Activated T-helper 1 cell treated with anti-CD3 and anti-CD28 coated beads, Interleukin-12 subunit alpha, Interleukin-12 subunit beta, Interleukin-2, Interleukin-4 antibody, amounts not matched to agents 30 ng/mL and 10 ng/mL and 1 ng/mL, durations not matched to agents 14 hours and 24 hours and 36 hours (primary cell): Measurements from ENCODE around the gene PHLDA2. TPM values are rescaled to one million over a fixed set of nuclear protein-coding genes. Genes with fewer than 3 reads are reported as not detected.

Source experiments
- DNase-seq: peaks from one replicate; pipeline ENCODE4 v3.0.0; 2021; ENCODE audit warnings: low spot score
- H3K27ac Mint-ChIP-seq: one replicate; pipeline ENCODE4 v1.8.0; 2021; ENCODE audit warnings: mild to moderate bottlenecking, mixed read lengths
- H3K27me3 Mint-ChIP-seq: one replicate; pipeline ENCODE4 v1.8.0; 2022; ENCODE audit warnings: mild to moderate bottlenecking, moderate library complexity, mixed read lengths; ENCODE audit not compliant: insufficient read depth
- H3K36me3 Mint-ChIP-seq: one replicate; pipeline ENCODE4 v1.8.0; 2021; ENCODE audit warnings: low read depth, mixed read lengths
- H3K4me1 Mint-ChIP-seq: one replicate; pipeline ENCODE4 v1.8.0; 2021; ENCODE audit warnings: low read depth, mixed read lengths
- H3K4me3 Mint-ChIP-seq: one replicate; pipeline ENCODE4 v1.8.0; 2021; ENCODE audit warnings: mild to moderate bottlenecking, moderate library complexity, mixed read lengths
- H3K9me3 Mint-ChIP-seq: one replicate; pipeline ENCODE4 v1.8.0; 2021; ENCODE audit warnings: mixed read lengths
- intact Hi-C: fragments of 100-400 bp; cut with micrococcal nuclease; formaldehyde crosslinking; loops from one replicate; pipeline ENCODE4 v1.15.1; 2024
- total RNA-seq: library from RNA; stranded (reverse); gene quantifications from 2 replicates; pipeline ENCODE4 v1.2.3, GENCODE V29; 2022

Gene PHLDA2
- total RNA-seq, 1 donor from 2014 or later: 28.0 TPM

DNA sequence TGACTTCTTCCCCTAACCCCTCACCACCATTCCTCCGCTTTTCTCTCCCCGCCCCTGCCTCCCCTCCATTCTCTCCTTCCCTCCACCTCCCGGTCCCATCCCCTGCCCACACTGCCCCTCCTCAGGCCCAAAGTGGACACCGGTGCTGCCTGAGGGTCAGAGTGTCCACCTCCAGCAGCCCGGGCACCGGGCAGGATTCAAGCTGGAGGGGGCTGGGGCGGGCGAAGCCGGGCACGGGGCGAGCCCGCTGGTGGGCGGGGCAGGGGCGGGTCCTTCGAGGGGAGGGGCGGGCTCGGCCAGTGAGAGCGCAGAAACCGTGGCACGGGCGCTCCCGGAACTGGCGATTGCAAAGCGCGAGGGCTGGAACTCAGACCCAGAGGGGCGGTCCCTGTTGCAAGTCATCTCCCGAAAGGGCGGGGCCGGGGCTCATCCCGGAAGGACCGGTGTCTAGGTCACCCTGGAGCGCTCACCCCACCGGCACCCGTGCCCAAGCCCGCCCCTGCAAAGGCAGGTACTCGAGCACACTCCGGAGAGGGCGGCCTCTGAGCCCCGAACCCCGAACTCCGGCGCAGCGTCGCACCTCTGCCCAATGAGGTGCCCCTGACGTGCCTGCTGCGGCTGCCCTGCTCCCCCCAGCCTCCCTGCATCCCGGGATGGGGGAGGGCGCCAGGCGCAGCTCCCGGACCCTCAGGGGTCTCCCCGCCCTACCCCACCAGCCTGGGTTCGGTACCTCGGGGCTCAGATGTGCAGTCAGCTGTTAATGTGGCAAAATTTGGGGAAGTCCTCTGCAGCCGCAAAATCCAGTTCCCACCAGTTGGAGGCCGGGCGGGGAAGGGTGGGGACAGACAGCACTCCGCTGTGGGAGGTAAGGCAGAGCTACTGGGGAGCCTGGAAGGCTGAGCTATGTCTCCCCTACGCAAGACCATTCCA is 27.1 kb downstream of the PHLDA2 start:
- H3K4me3 Mint-ChIP-seq: peak overlapping the region; percentile 72
- peak; percentile 93 for DNase-seq
- H3K9me3 Mint-ChIP-seq: peaks cover 10% of the 10 kb centered on the region
- peaks cover 41% of the 10 kb centered on the region for H3K4me1 Mint-ChIP-seq
- peaks cover 6% of the 10 kb centered on the region for H3K36me3 Mint-ChIP-seq
- intact Hi-C loops: loop anchor here (1.0 to 5.0 kb wide), 7 partner anchors 10 to 525 kb away; partner anchors contain the start of genes CARS1, CD81, NAP1L4 and PHLDA2
- H3K27ac Mint-ChIP-seq: no peak overlapping the region
- no peaks in the 10 kb centered on the region for H3K27me3 Mint-ChIP-seq

DNA sequence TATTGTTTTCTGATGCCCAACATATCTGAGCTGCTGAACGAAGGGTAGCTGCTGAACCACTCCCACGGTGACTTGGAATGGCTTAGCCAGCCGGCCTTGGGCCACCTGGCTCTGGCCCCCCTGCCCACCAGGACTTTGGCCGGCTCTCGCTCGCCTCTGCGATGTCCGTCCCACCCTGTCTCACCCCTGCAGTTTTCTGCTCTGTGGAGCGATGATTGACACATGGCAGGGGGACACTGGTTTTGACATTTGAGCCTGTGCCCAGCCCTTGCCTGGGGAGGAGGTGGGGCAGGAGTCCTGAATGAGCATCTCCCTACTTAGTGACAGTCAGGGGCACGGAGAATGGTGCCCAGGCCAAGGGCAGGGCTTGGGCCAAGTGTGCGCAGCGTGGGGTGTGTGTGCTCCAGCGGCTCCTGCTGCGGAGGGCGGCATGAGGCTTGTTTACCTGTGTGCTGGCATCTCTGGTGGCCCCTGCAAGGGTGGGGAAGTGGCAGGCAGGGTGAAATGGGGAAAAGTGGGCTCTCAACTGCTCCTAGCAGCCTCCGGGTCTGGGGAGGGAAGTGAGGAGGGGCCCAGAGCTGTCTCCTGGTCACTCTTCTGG is 27.9 kb downstream of the PHLDA2 start:
- H3K9me3 Mint-ChIP-seq: peaks cover 10% of the 10 kb centered on the region
- peaks cover 6% of the 10 kb centered on the region for H3K36me3 Mint-ChIP-seq
- peak overlapping the region; percentile 71 for H3K4me3 Mint-ChIP-seq
- H3K4me1 Mint-ChIP-seq: peaks cover 41% of the 10 kb centered on the region
- no peak overlapping the region for H3K27ac Mint-ChIP-seq
- intact Hi-C loops: loop anchor here (5.0 kb wide), 1 partner anchor 156 kb away; the partner anchor contains the start of gene CARS1
- no peaks in the 10 kb centered on the region for H3K27me3 Mint-ChIP-seq
- no peak for DNase-seq

DNA sequence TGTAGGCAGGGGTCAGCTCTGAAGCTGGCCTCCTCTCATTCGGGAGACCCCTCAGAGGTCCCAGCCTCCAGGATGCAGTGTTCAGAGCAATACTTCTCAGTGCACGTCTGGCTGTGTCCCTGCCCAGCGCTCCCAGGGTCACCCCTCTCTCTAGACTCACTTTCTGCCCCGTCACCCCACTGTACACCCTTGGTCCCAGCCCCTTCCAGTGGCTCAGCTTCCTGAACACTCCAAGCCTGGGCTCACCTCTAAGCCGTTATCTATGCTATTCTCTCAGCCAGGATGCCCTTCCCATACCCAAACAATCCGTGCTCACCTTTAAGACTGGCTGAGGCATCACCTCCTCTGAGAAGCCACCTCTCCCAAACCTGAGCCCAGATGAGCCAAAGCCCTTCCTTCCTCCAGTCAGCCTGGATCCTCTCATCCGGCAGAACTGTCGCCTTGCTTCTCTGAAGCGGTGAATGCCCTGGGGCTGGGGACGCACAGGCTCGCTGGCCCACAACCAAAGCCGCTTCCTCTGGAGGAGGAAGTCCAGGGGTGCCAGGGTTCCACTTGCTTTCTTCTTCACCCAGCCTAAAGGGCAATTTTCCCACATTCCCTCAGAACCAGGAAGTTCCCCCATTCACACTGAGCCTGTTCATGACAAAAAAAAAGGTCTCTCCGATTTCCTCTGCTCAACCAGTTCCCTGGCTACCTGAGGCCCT is 30.0 kb downstream of the PHLDA2 start:
- Mint-ChIP-seq H3K27ac (peak overlapping the region; percentile 92), H3K4me1 (peaks cover 41% of the 10 kb centered on the region), H3K27me3 (no peaks in the 10 kb centered on the region), H3K9me3 (no peaks in the 10 kb centered on the region), H3K36me3 (no peaks in the 10 kb centered on the region), H3K4me3 (peak overlapping the region; percentile 82)
- DNase-seq: no peak
- intact Hi-C loops: loop anchor here (2.0 kb wide), 1 partner anchor 14 kb away; the partner anchor contains the start of gene CDKN1C

DNA sequence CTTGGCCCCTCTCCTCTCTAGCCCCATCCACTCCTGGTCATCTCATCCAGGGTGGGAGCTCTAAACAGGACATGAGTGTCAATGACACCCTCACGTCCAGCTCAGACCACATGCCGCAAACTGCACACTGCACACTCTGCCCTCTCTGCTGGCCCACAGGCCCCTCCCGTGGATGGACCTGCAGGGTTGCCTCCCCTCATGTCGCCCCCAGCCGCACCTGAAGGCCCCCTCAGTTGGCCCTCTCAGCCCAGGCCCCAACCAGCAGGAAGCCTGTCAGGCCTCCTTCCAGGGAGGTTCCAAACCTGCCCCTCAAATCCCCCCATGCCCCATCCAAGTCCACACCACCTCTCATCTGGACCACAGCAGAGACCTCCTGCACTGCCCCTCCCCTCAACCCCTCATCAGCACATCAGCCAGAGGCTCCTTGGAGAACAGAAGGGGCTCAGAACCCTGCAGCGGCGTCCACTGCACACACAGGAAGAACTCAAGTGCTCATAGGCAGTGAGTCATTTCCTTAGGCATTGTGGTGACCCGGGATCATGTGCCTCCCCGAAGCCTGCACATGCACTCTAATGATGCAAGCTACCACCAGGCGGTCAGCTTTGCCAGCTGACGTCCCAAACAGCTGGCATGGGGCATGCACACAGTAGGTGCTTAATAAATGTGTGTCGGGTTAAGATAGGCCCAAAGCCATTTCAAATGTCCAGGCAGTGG is 30.7 kb downstream of the PHLDA2 start:
- peak overlapping the region; percentile 92 for H3K27ac Mint-ChIP-seq
- H3K4me3 Mint-ChIP-seq: peak overlapping the region; percentile 82
- no peaks in the 10 kb centered on the region for H3K36me3 Mint-ChIP-seq
- H3K27me3 Mint-ChIP-seq: no peaks in the 10 kb centered on the region
- no peaks in the 10 kb centered on the region for H3K9me3 Mint-ChIP-seq
- peak; percentile 45 for DNase-seq
- intact Hi-C loops: loop anchor here (2.0 kb wide), 1 partner anchor 14 kb away; the partner anchor contains the start of gene CDKN1C
- H3K4me1 Mint-ChIP-seq: peaks cover 36% of the 10 kb centered on the region

DNA sequence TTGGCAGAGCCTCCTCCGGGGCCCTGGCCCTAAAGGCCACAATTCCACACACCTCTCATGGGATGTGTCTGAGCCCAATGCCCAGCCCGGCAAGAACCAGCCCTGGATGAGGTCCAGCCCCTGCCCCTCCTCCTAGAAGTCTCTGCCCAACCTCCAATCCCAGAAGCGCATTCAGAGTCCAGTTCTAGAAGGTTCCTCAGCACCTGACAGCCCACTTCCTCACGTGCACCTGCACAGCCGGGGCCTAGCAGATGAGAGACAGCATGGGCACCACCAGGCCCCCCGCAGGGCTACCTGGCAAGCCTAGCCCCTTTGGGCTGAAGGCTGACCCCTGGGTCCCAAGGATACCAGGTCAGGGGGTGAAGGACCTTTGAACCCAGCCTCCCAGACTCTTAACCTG is 32.2 kb downstream of the PHLDA2 start:
- no peaks in the 10 kb centered on the region for H3K36me3 Mint-ChIP-seq
- H3K4me1 Mint-ChIP-seq: peaks cover 34% of the 10 kb centered on the region

DNA sequence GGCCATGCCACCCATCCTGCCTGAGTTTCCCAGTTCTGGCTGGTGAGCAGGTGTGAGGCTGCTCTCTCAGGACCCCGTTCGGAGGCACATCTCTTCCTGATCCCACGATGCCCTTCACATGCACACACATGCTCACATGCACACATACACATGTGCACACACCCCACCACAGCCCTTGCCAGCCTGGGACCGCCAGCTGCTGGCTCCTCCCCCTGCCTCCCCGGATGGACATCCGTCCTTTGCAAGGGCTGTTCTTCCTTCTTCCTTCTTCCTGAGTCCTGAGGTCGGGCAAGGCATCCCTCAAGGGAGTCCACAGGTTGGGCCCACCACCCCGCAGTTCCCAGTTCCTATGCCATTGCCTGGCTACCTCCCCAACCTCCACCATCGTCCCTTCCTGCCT is 33.2 kb downstream of the PHLDA2 start:
- H3K4me1 Mint-ChIP-seq: peaks cover 41% of the 10 kb centered on the region

More for the DNA sequence above, 32.2 kb downstream of the PHLDA2 start:
- intact Hi-C loops: no loop called here
- no peak overlapping the region for H3K4me3 Mint-ChIP-seq
- no peak for DNase-seq
- H3K27me3 Mint-ChIP-seq: no peaks in the 10 kb centered on the region
- H3K9me3 Mint-ChIP-seq: no peaks in the 10 kb centered on the region
- H3K27ac Mint-ChIP-seq: no peak overlapping the region

DNA sequence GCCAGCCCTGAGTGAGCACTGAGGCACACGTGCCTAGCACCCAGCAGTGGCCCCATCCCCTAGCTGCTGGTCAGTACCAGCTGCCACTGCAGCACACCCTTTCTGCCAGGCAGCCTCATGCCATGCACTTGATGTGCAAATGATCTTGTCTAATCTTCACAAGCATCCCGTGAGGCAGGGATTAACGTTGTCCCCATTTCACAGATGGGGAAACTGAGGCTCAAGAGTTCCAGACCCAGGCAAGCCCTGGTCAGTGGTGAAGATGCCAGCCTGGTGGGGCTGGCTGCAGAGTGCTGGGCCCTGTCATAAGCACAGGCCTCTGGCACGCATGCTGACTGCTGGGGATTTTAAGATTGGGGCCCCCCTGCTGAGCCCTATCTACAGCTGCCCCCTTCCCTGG is 35.3 kb downstream of the PHLDA2 start:
- intact Hi-C loops: no loop called here
- H3K4me3 Mint-ChIP-seq: peak overlapping the region; percentile 42
- H3K27me3 Mint-ChIP-seq: no peaks in the 10 kb centered on the region
- H3K9me3 Mint-ChIP-seq: no peaks in the 10 kb centered on the region
- H3K36me3 Mint-ChIP-seq: no peaks in the 10 kb centered on the region
- no peak overlapping the region for H3K27ac Mint-ChIP-seq
- DNase-seq: no peak
- peaks cover 23% of the 10 kb centered on the region for H3K4me1 Mint-ChIP-seq

More for the DNA sequence above, 33.2 kb downstream of the PHLDA2 start:
- H3K36me3 Mint-ChIP-seq: no peaks in the 10 kb centered on the region
- H3K27ac Mint-ChIP-seq: no peak overlapping the region
- H3K4me3 Mint-ChIP-seq: no peak overlapping the region
- no peak for DNase-seq
- H3K9me3 Mint-ChIP-seq: no peaks in the 10 kb centered on the region
- intact Hi-C loops: no loop called here
- no peaks in the 10 kb centered on the region for H3K27me3 Mint-ChIP-seq

DNA sequence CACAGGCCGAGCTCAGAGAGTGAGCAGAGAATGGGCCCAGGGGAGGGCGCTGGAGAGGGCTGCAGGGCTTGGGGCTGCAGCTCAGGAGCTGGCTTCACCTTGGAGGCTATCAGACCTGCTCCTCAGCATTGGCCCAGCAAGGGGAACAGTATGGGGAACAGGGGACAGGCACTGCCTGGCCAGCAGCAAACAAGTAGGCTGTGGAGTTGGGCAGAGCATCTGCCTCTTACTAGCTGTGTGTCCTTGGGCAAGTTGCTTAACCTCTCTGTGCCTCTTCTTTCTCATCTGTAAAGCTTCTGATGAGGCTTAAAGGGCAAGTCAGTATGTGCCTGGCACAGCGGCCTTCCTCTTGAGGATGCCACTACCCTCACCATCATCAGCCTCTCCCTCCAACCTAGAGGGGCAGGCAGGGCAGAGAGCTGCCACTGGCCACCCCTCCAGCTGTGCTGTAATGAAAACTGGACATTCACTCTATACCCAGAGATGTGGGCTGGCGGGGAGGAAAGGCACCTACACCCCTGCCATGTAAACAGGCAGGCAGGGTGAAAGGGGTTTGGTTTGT is 36.2 kb downstream of the PHLDA2 start:
- no peaks in the 10 kb centered on the region for H3K27me3 Mint-ChIP-seq
- H3K4me1 Mint-ChIP-seq: peaks cover 14% of the 10 kb centered on the region
- peak overlapping the region; percentile 83 for H3K4me3 Mint-ChIP-seq
- intact Hi-C loops: loop anchor here (1.0 kb wide), 3 partner anchors 9 to 361 kb away; a partner anchor contains a TSS
- no peak for DNase-seq
- no peaks in the 10 kb centered on the region for H3K36me3 Mint-ChIP-seq
- peak overlapping the region; percentile 83 for H3K27ac Mint-ChIP-seq
- no peaks in the 10 kb centered on the region for H3K9me3 Mint-ChIP-seq

DNA sequence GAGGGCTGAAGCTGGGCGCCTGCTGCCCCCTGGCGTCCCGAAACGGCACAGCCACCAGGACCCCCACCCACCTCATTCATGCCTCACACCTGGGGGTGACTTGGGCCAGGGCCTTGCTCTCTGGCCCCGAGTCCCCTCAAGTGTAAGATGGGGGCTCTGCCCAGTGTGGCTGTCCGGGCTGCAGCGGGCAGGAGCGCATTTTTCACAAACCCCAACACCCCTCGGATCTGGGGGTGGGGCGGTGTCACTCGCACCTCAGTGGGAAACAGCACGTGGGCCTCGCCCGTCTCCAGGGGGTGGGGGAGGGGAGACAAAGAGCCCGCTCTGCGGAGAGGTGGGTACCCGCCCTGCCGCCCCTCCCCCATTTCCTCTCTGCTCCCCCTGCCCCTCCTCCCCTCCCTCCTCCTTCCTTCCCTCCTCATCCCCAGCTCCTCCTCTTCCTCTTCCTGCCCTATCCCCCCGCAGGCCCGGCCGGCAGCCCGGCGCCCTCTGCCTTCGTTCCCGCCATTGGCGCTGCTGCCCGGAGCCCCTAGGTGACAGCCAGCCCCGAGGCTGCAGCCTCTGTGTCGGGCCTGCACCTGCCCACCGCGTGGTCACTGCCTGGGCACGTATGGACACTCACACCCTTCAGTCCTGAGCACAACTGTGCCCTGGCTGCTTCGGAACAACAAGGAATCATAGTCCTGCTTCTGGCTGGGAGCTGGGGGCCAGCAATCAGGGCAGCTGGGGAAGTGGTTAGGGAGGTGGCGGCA is 36.8 kb downstream of the PHLDA2 start:
- intact Hi-C loops: loop anchor here (1.0 kb wide), 3 partner anchors 10 to 360 kb away; a partner anchor contains a TSS
- Mint-ChIP-seq H3K9me3 (no peaks in the 10 kb centered on the region), H3K36me3 (no peaks in the 10 kb centered on the region), H3K27me3 (peaks cover under 1% of the 10 kb centered on the region), H3K27ac (peak overlapping the region; percentile 83), H3K4me3 (peak overlapping the region; percentile 83), H3K4me1 (peaks cover 9% of the 10 kb centered on the region)
- DNase-seq: peak; percentile 54

DNA sequence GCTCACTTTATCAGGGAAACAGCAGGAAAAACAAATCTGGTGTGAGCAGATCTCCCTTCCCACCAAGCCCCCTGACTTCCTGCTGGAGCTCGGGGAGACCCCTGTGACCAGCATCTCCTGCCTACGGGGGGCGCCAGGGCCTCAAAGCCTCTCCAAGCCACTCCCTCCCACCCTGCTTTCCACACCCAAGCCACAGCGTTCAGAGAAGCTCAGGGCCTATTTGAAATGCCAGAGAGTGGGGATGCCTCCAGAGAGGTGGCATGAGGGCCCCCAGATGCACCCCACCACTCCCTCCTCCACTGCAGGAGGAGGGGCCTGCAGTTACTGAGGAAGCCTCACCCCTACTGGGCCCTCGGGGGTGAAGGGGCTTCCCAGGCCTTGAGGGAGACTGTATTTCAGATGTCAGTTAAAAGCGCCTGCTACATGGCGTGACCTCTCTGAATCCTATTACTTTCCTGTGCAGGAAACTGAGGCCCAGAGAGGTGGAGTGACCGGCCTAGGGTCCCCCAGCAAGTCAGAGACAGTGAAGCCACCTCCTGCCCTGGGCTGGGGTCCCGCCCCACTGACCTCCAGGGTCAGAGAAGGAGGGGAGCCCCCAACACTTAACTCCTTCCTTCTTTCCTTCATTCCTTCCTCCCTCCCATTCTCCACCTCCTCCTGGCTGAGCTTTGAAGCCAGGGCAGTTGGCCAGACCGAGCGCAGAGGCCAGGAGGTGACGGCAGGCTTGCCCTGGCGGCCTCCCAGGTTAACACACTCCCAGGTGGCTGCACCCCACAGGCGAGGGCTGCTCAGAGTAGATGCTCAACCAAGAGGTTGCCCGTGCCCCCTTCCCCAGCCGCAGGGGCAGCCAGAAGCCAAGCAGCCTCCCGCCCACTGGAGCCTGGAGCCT is 37.6 kb downstream of the PHLDA2 start:
- peak overlapping the region; percentile 76 for H3K27ac Mint-ChIP-seq
- H3K4me1 Mint-ChIP-seq: peaks cover 9% of the 10 kb centered on the region
- H3K4me3 Mint-ChIP-seq: peak overlapping the region; percentile 71
- no peaks in the 10 kb centered on the region for H3K36me3 Mint-ChIP-seq
- intact Hi-C loops: loop anchor here (1.0 kb wide), 3 partner anchors 11 to 359 kb away; a partner anchor contains a TSS
- H3K27me3 Mint-ChIP-seq: peaks cover 4% of the 10 kb centered on the region
- DNase-seq: no peak
- no peaks in the 10 kb centered on the region for H3K9me3 Mint-ChIP-seq
